ENCODE measurements around the gene CITED4. TPM values are rescaled to one million over a fixed set of nuclear protein-coding genes. Genes with fewer than 3 reads are reported as not detected.
A peak's percentile ranks its signal among the peaks of the same experiment; 100 is the strongest.

CITED4 gene
- total RNA-seq, 1 donor from 2014 or later, result 101 TPM

GRCh38 chr1:40823983-40824382 lies 38.2 kb downstream of the CITED4 start:
- Mint-ChIP-seq H3K4me3 (no peak overlapping the region), H3K27ac (no peak overlapping the region), H3K4me1 (ENCODE audit: unreplicated experiment) (peaks cover 19% of the 10 kb centered on the region), H3K27me3 (peaks cover 5% of the 10 kb centered on the region), H3K36me3 (no peaks in the 10 kb centered on the region), H3K9me3 (no peaks in the 10 kb centered on the region)
- DNase-seq (ENCODE audit: extremely low spot score, unreplicated experiment), result no peak
- TF ChIP-seq CTCF (conservative IDR thresholded peaks at IDR 0.05), result no peak

- TF ChIP-seq CTCF (conservative IDR thresholded peaks at IDR 0.05), result no peak
- Mint-ChIP-seq H3K36me3 (no peaks in the 10 kb centered on the region), H3K9me3 (no peaks in the 10 kb centered on the region), H3K27ac (peak overlapping the region; percentile 65), H3K4me1 (ENCODE audit: unreplicated experiment) (peaks cover 19% of the 10 kb centered on the region), H3K4me3 (no peak overlapping the region), H3K27me3 (peaks cover 9% of the 10 kb centered on the region)
- no peak for DNase-seq (ENCODE audit: extremely low spot score, unreplicated experiment)
Measured at GRCh38 chr1:40823345-40823744, 38.8 kb downstream of the CITED4 start.

GRCh38 chr1:40822890-40823289 lies 39.3 kb downstream of the CITED4 start:
- no peaks in the 10 kb centered on the region for H3K36me3 Mint-ChIP-seq
- H3K4me3 Mint-ChIP-seq, result no peak overlapping the region

GRCh38 chr1:40820911-40821693 lies 41.1 kb downstream of the CITED4 start:
- Mint-ChIP-seq H3K27ac (no peak overlapping the region), H3K9me3 (no peaks in the 10 kb centered on the region), H3K36me3 (no peaks in the 10 kb centered on the region), H3K4me1 (ENCODE audit: unreplicated experiment) (peaks cover 15% of the 10 kb centered on the region), H3K27me3 (peaks cover 26% of the 10 kb centered on the region), H3K4me3 (no peak overlapping the region)
- DNase-seq (ENCODE audit: extremely low spot score, unreplicated experiment), result no peak
- TF ChIP-seq CTCF (conservative IDR thresholded peaks at IDR 0.05), result no peak

More at GRCh38 chr1:40822890-40823289, 39.3 kb downstream of the CITED4 start:
- Mint-ChIP-seq H3K27me3 (peaks cover 11% of the 10 kb centered on the region), H3K4me1 (ENCODE audit: unreplicated experiment) (peaks cover 19% of the 10 kb centered on the region), H3K27ac (no peak overlapping the region), H3K9me3 (no peaks in the 10 kb centered on the region)
- no peak for TF ChIP-seq CTCF (conservative IDR thresholded peaks at IDR 0.05)
- no peak for DNase-seq (ENCODE audit: extremely low spot score, unreplicated experiment)

- DNase-seq (ENCODE audit: extremely low spot score, unreplicated experiment), result no peak
- peaks cover 12% of the 10 kb centered on the region for H3K4me1 Mint-ChIP-seq (ENCODE audit: unreplicated experiment)
- H3K27ac Mint-ChIP-seq, result no peak overlapping the region
- H3K4me3 Mint-ChIP-seq, result no peak overlapping the region
- H3K9me3 Mint-ChIP-seq, result no peaks in the 10 kb centered on the region
- H3K27me3 Mint-ChIP-seq, result peaks cover 34% of the 10 kb centered on the region
- no peaks in the 10 kb centered on the region for H3K36me3 Mint-ChIP-seq
- no peak for TF ChIP-seq CTCF (conservative IDR thresholded peaks at IDR 0.05)
Measured at GRCh38 chr1:40820251-40820797, 41.8 kb downstream of the CITED4 start.
